Eye (tissue), 1 donor: Measurements from ENCODE around the gene GAPDHS.

Experiments
- DNase-seq: peaks from one replicate; pipeline ENCODE4 v3.0.0-alpha.2; 2015

The GAPDHS gene

DNA sequence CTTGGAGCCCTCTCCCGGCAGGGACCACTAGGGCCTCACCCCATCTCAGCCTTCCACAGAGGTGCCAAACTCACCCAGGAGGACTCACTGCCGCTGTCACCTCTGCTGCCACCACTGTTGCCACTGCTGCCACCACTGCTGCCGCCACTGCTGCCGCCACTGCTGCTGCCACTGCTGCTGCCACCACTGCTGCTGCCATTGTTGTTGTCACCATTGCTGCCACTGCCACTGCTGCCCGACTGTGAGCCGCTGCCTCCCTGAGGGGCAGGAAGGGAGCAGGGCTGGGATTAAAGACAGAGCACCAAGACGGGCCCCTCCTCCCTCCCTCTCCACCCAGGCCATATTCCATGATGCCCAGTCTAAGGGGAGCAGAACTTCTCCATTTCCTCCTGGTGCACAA is 21.9 kb upstream of the GAPDHS start:
- DNase-seq, result no peak

DNA sequence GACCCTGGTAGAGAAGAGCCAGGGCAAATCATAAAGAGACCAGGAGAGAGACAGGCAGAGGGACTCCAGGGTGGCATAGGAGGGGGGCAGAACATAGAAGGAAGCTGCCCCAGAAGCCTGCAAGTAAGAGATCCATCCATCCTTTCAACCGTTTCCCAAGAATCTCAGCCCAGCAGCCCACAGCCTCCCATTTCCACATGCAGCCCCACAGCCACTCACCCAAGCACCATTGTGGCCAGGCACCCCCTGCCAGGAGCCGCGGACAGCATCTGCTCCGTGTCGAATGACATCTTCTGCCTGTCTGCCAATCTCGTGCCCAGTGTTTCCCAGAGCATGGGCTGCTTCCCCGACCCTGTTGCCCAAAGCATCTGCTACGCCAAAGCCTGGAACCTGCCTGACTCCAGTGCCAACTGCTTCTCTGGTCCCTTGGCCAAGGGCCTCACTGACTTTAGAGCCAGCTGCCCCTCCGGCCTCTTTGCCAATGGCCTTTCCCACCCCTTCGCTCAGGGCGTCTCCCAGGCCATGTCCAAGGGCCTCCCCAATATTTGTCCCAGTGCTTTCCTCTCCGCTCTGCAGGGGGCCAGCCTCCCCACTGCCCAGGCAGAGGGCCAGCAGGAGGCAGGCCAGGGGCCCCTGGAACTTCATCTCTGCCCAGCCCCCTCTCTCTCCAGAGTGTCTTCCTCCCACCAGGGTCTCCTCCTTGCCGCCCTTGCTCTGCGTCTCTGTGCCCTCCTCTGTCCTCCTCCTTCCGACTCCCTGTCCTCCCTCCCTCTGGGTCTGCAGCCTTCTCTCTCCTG is 20.2 kb upstream of the GAPDHS start:
- no peak for DNase-seq

DNA sequence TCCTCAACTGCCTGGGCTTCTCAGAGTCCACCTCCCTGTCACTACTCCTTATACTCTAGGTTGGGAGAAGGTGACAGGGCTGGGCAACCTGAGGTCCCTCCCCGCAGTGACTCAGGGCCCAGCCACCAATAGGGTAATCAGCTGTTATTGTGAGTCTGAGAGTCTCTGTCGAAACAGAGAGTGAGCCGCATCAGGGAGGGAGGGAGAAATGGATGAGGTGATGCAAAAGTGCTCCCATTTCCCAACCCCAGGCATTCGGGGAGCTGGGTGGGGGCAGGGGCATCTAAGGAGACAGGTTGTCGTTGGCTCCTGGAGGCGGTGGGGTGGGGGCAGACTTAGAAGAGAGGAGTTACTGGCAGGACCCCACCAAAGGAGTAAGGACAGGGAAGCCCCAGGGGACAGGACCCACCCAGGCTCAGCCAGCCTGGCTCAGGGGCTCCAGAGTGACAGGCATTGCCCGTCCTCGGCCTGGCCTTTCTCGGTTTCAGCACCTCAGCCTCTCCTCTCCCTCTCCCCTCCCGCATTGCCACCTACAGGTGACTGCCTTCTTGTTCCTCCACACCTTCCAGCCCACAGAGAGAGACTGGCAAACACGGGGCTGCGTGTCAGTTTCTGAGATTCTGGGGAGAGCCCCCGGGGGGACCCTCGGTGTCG is 19.5 kb upstream of the GAPDHS start, which contains the start of gene DMKN:
DMKN (minus strand) TSS at position 22 of the 654 bp plus-strand sequence. CDS start 174 bp downstream, outside the sequence.
- peak; percentile 6 for DNase-seq

DNA sequence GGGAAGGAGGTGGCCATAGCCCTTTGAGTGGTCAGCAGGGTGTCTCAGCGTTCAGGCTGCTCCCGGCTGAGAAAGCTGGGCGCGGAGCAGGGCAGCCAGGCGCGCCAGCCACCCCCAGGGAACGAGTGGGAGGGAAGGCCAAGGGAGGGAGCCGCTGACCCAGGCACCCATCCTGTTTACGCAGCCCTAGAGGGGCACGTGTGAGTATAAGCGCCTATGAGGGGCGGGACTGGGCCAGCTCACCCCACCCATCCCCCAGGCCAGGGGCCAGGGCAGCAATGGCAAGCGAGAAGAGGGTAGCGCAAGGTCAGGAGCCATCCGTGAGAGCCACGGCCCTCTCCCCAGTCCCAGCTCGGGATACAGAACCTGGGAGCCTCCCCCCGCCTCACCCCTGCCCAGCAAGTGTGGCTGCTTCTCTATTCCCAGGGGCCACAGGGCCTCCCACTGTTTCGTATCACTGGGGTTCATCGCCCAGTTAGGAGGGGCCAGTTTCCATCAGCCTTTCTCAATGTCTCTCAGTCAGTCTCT is 18.9 kb upstream of the GAPDHS start:
- DNase-seq, result peak; percentile 5

DNA sequence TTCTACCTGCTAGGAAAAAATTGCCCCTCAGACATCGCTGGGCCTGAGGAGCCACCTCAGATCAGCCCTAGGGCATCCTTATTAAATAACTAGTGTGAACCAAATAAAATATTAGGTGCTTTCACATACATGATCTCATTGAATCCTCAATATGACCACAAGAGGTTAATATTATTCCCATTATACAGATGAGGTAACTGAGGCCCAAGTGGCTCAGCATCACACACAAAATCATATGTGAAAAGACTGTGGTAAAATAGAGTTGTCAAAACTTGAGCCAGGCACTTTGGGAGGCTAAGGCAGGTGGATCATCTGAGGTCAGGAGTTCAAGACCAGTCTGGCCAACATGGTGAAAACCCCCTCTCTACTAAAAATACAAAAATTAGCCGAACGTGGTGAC is 16.9 kb upstream of the GAPDHS start:
- no peak for DNase-seq

DNA sequence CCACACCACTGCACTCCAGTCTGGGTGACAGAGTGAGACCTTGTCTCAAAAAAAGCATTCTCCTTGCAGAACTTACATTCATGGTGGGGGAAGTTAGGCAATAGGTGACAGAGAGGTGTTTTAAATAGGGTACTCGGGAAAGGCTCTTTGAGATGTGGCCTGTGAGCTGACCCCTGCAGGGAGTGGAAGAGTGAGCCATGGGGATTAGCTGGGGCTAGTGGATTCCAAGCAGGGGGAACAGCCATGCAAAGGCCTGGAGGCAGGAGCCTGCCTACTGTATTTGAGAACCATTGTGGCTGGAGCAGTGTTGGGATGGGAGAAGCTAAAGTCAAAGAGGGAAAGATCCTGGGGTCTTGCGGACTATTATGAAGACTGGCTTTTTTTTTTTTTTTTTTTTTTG is 15.9 kb upstream of the GAPDHS start:
- no peak for DNase-seq

DNA sequence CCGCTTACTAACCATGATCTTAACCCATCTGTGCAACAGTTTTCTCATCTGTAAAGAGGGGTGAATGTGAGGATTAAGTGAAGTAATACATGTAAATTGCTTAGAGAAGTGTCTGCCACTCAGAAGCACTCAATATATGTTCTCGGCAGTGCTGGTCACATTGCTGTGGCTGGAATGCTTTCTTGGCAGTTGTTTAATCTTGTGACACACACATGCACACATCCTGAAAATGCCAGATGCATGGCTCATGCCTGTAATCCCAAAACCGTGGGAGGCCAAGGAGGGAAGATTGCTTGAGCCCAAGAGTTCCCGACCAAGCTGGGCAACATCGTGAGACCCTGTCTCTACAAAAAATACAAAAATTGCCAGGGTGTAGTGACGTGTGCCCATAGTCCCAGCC is 14.9 kb upstream of the GAPDHS start:
- peak; percentile 12 for DNase-seq

DNA sequence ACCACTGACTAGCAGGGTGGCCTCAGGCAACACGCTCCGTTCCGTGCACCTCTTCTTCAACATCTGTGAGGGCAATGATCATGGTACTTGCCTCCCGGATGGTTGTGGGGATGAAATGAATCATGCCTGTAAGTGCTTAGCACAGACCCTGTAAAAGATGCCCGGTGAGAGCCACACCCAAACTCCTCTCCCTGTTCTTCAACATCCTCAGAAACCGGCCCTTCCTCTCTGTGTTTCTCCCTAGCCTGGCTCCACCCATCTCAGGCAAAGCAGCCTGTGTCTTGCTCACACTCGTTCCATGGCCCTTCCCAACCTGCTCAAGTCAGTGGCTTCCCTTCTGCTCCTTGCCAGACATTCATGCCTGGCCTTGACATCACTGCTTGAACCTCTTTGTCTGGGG is 14.0 kb upstream of the GAPDHS start:
- DNase-seq, result no peak

DNA sequence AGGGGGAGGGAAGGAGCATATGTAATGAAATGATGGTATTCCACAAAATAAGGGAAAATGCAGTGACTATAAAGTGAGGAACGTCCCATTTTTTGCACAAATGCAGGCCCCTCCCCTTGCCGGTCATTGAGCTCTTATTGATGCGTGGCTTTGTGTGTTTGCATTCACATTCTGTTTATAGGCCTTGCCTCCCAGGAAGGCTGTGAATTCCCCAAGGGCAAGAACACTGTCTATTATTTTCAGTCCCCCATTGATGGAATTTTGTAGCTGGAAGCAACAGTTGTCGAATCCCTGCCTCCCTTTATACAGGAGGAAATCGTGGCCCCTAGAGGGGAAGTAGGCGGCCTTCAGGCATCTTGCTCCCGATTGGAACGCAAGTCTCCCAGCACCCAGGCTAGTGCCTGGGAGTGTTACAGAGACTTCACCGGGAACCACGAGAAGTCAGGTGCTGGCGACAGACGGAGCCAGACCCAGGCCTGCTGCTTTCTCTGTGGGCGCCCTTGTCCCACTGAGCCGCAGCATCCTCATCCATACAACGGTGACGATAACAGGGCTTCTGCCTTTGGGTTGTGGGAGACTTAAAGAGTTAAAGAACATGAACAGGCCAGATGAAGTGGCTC is 12.0 kb upstream of the GAPDHS start:
- DNase-seq, result no peak

DNA sequence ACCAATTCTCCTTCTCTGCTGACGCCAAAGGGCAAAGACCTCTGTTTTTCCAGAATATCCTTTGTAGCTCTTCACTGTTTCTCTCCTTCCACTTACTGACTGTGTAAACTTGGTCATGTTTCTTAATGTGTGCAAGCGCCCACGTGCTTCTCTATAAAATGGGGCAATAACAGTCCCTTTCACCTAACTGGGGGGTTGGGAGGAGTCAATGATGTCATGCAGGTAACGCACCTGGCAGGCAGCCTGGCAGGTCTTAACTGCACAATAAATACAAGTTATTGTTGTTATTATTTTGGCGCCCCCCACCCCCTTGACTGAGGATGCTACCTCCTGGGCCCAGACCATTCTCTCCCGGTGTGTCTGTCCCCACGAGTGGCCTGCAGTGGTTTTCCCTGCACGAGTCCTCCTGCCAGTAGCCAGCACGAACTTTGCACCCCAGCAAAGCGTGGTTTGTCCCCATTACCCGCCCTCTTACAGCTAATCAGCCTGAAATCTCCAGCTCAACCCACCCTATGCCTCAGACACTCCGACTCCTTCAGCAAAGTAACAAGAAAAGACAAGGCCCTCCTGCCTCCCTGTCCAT is 10.4 kb upstream of the GAPDHS start:
- no peak for DNase-seq

DNA sequence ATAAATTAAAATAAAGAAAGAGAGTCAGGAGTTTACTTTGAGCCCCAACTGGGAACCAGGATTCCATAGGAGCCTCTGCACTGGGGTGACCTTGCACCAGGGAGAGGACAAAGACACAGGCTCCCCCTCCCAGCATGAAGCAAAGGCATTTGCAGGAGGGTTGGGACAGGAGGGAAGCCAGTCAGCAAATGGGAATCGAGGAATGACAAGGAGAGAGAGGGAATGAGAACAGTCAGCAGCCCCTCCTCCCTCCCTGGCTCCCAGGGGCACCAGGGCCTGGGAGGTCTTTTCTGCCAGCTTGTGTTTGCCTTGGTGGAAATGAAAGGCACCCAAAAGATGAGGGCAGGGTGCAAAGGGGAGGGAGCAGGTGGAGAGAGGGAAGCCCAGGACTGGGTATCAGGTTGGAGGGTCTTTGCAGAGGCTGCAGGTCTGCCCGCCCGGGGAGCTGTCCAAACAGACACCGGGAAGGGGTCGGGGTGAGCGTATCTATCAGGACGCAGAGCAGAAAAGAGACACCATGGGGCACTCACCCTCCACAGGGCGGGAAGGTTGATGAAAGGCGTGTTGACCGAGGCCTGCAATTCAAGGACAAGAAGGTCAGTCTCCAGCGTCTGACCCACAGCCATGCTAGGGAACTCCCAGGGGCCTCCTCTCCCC is 8.9 kb upstream of the GAPDHS start:
- DNase-seq, result peak; percentile 20

DNA sequence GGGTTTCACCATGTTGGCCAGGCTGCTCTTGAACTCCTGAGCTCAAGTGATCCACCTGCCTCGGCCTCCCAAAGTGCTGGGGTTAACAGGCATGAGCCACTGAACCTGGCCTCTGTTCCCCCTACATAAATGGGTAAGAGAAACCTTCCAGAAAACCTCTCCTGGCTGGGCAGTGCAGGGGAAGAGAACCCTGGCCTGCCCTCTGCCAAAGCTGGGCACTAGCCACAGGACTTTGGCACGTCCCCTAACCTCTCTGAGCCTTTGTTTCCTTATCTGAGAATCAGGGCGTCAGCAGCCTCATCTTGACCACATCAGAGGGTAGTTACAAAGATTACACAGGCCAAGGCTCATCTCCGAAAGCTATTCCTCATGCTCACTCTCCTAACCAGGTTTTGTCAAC is 7.4 kb upstream of the GAPDHS start:
- DNase-seq, result no peak

DNA sequence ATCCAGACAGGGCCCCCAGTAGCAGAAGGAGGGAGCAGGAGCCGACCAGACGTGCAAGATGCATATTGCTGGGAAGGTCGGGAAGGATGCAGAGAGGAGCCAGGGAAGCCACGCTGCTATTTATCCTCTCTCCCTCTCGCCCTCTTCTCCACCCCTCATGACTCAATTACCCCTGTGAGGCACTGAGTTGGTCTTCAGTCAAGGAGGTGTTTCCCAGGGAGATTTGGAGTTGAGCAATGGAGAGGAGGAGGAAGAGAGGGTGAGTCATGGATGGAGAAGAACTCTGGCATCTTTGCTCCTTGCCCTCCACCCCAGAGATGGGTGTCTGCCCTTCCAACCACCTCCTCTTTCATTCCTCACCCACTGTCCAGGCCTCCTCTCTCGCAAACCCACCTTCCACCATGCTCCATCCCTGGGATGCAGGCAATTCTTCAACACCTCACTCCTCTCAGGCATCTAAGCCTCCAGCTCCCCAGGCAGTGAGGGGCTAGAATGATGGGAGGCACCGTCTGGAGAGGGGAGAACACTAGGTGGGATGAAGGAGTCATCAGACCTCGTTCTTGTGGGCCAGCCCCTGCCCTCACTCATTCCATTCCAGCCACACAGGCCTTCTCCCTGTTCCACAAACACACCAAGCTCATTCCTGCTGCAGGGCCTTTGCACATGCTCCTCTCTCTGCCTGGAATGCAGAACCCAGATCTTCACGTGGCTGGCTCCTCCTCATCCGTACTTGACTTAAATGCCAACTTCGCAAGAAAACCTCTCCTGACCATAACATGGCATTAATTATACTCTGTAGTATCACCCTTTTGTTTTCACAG is 4.8 kb upstream of the GAPDHS start, which contains the start of gene SBSN:
SBSN (minus strand) TSS at position 94 of the 821 bp plus-strand sequence; CDS start at position 64, 30 bp downstream.
- DNase-seq, result no peak

DNA sequence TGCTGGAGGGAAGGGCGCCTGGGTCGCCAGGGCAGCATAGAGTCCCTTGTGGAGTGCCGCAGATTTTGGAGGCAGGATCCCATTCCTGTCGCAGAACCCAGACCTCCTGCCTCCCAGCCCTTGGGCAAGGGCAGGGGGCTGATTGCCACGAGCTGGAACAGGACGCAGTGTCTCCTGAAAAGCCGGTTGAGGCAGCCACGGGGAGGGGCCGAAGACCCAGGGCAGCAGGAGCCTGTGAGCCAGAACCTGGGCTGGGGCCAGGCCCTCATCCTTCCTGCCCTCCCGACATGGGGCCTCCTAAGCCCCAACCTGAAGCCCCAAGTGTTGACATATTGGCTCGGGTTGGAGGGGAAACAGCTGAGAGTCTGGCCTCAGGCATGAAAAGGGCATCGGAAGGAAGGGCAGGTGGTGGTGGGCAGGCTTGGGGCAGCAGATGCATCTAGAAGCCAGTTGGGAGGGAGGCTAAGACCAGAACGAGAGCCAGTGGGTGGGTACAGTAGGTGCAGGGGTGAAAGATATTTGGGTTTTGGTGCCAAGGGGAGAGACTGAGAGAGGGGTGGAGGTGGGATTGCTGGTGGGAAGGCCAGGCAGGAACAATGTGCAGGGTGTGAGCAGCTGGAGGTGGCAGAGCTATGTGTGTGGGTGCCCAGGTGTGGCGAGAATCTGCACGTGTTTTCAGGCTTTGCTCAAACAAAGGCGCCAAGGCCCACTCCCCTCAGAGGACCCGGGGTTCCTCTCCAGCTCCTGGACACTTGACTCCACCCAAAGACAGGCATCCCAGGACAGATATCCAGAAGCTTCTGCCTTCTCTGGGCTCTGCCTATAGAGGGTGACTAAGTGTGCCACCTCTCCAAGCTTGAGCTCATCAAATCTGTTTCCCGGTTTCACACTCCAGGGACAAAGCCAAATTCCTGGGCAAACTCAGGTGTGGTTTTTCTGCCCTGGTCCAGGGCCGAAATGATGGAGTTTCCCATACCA is 3.7 kb upstream of the GAPDHS start:
- DNase-seq, result no peak

DNA sequence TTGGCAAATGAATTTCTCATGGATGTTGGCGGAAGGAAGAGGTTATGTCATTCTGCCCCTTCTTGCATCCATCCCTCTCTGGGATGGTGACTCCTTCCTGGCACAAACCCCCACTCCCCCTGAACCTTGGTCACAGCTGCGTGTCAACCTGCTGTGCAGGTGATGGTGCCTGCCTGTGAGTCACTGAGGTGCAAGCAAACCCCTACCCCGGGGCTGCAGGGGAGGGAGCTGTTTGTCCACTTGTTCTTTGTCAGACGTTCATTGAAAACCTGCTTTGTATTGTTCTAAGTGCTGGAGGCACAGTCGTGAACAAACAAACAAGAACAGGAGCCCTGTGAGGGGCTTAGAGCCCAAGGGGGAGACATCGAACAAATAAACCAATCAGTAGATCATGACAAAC is 2.0 kb upstream of the GAPDHS start:
- no peak for DNase-seq

DNA sequence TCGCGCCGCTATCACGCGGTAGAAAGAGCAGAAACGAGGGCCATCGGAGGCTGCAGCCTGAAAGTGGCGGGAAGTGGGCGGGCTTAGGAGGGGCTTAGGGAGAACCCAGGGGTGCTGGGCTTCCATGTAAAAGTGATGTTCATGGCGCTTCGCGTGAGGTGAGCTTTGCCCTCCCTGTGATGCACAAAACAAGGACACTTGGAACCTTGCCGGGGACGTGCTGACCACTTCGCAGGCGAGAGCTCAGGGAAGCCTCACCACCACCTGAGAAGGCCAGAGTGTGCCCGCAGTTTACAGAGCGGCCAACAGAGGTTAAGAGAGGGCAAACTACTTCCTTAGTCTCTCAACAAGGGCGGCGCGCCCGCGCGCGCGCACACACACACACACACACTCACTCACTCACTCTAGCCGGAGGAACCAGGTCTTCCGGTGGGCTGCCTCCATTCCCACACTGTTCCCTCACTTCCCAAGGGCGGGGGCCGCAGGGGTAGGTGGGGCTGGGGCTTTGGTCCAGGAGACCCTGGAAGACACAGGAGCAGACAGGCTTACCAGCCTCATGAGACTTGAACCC is 651 bp downstream of the GAPDHS start:
- peak; percentile 41 for DNase-seq

DNA sequence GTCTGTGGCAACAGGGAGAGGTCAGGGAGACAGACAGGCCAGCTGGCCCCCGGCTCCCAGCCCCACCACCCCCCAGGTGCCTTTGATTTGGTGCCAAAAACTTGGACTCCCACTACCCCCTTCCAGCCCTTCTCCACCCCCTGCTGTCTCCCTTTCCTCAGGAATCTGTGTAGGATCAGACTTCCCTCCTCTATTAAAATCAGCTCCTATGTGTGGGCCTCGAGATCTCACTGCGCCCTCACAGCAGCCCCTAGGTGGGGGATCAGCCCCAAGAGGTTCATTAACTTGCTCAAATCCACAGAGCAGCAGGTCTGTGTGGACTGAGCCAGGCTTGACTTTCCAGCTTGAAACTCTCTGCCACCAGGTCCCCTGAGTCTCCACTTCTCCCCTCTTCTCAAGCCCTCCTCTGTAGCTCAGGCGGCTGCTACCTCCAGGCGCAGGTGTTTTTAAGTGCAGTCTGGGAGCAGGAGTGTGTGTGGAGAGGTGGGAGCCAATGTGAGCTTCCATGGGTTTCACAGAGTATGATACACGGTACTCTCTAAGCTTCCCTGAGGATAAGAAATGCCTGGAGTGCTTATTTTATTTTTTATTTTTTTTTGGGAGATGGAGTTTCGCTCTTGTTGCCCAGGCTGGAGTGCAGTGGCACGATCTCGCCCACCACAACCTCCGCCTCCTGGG is 1.7 kb downstream of the GAPDHS start:
- DNase-seq, result no peak

DNA sequence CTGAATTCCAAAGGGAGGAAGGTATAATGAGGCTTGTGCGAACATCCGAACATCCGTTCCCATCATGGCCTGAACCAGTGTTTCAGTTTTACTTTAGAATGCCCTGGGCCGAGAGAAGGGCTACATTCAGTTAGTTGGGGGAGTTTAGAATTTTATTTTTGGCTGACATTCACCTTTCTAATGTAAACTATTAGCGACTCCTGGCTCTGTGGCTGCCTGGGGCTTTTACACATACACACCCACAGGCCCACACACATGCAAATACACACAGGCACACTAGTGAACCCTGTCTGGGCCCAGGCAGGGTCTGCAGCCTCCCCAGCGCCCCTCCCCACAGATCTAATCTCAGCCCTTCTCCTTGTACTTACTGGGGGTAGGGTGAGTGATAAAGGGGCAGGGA is 6.1 kb downstream of the GAPDHS start:
- no peak for DNase-seq

DNA sequence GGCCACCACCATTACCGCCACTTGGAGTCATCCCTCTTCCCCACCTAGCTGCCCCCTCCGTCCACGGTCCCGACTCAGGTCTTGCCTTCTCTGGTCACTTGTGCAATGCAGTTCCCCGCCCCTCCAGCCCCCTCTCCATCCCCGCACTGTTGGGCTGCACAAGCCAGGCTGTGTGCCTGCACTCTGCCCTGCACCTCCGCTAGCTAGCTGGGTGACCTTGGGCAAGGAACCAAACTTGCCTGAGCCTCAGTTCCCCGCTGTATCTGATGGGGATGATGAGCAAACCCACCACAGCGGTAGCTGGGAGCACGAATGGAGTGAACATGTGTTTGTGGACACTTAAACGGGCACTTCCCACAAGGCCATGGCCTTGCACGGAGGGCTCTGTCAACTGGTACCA is 6.6 kb downstream of the GAPDHS start:
- no peak for DNase-seq
